Effector memory CD4-positive, alpha-beta T cell (primary cell): ENCODE results near the gene CD300LG.
A peak's percentile ranks its signal among the peaks of the same experiment; 100 is the strongest.

ENCODE experiments used
- DNase-seq, 3 donors: peaks; one replicate each; pipeline ENCODE4 v3.0.0-alpha.2; 2020
- H3K27ac ChIP-seq: 2 replicates; pipeline ENCODE4 v1.7.0; 2013; ENCODE audit warnings: mild to moderate bottlenecking, low read length, moderate library complexity; ENCODE audit not compliant: insufficient read depth, poor library complexity, severe bottlenecking
- H3K27me3 ChIP-seq: replicated peaks from 2 replicates; pipeline ENCODE4 v1.7.0; 2013; ENCODE audit warnings: mild to moderate bottlenecking, low read length; ENCODE audit not compliant: insufficient read depth, control insufficient read depth, poor library complexity, severe bottlenecking
- H3K36me3 ChIP-seq: 2 replicates; pipeline ENCODE4 v1.7.0; 2013; ENCODE audit warnings: mild to moderate bottlenecking, low read length, moderate library complexity; ENCODE audit not compliant: control insufficient read depth, insufficient read depth
- H3K4me1 ChIP-seq: 2 replicates; pipeline ENCODE4 v1.7.0; 2013; ENCODE audit warnings: low read length, mild to moderate bottlenecking; ENCODE audit not compliant: control insufficient read depth, insufficient read depth, poor library complexity, severe bottlenecking
- H3K4me3 ChIP-seq: 2 replicates; pipeline ENCODE4 v1.7.0; 2013; ENCODE audit warnings: low read length, low read depth, mild to moderate bottlenecking; ENCODE audit not compliant: insufficient read depth, poor library complexity, severe bottlenecking
- H3K9me3 ChIP-seq: 2 replicates; pipeline ENCODE4 v1.7.0; 2013; ENCODE audit warnings: mild to moderate bottlenecking, low read length, moderate library complexity; ENCODE audit not compliant: control insufficient read depth

Gene CD300LG

GRCh38 chr17:43874293-43874692 lies 27.3 kb downstream of the CD300LG start:
- Histone ChIP-seq H3K27me3 (no peaks in the 10 kb centered on the region), H3K36me3 (no peaks in the 10 kb centered on the region), H3K27ac (no peak overlapping the region), H3K9me3 (no peaks in the 10 kb centered on the region), H3K4me3 (no peak overlapping the region), H3K4me1 (no peaks in the 10 kb centered on the region)
- DNase-seq: no peak

- Histone ChIP-seq H3K27me3 (no peaks in the 10 kb centered on the region), H3K4me3 (no peak overlapping the region), H3K36me3 (no peaks in the 10 kb centered on the region), H3K4me1 (no peaks in the 10 kb centered on the region), H3K27ac (no peak overlapping the region), H3K9me3 (no peaks in the 10 kb centered on the region)
- no peak for DNase-seq
Observed at GRCh38 chr17:43875476-43876147, 28.6 kb downstream of the CD300LG start.

GRCh38 chr17:43877031-43877430 lies 30.1 kb downstream of the CD300LG start:
- H3K27ac ChIP-seq: no peak overlapping the region
- no peak overlapping the region for H3K4me3 ChIP-seq
- DNase-seq: no peak
- H3K27me3 ChIP-seq: no peaks in the 10 kb centered on the region
- no peaks in the 10 kb centered on the region for H3K9me3 ChIP-seq
- H3K36me3 ChIP-seq: no peaks in the 10 kb centered on the region
- H3K4me1 ChIP-seq: no peaks in the 10 kb centered on the region

GRCh38 chr17:43877451-43878155 lies 30.6 kb downstream of the CD300LG start:
- H3K27me3 ChIP-seq: no peaks in the 10 kb centered on the region

GRCh38 chr17:43878260-43879175 lies 31.5 kb downstream of the CD300LG start:
- peak in 2 of 3 donors; percentile 11 to 42 for DNase-seq
- no peaks in the 10 kb centered on the region for H3K27me3 ChIP-seq
- H3K27ac ChIP-seq: no peak overlapping the region
- no peaks in the 10 kb centered on the region for H3K4me1 ChIP-seq
- H3K36me3 ChIP-seq: no peaks in the 10 kb centered on the region
- no peaks in the 10 kb centered on the region for H3K9me3 ChIP-seq
- H3K4me3 ChIP-seq: no peak overlapping the region

More at GRCh38 chr17:43877451-43878155, 30.6 kb downstream of the CD300LG start:
- Histone ChIP-seq H3K27ac (no peak overlapping the region), H3K4me1 (no peaks in the 10 kb centered on the region), H3K9me3 (no peaks in the 10 kb centered on the region), H3K4me3 (no peak overlapping the region), H3K36me3 (no peaks in the 10 kb centered on the region)
- no peak for DNase-seq

- Histone ChIP-seq H3K36me3 (no peaks in the 10 kb centered on the region), H3K4me1 (no peaks in the 10 kb centered on the region), H3K27me3 (no peaks in the 10 kb centered on the region), H3K4me3 (no peak overlapping the region), H3K27ac (no peak overlapping the region), H3K9me3 (no peaks in the 10 kb centered on the region)
- no peak for DNase-seq
Observed at GRCh38 chr17:43879723-43880419, 32.9 kb downstream of the CD300LG start.

GRCh38 chr17:43880420-43880991 lies 33.5 kb downstream of the CD300LG start:
- no peaks in the 10 kb centered on the region for H3K36me3 ChIP-seq
- no peaks in the 10 kb centered on the region for H3K9me3 ChIP-seq
- no peak overlapping the region for H3K4me3 ChIP-seq
- no peak overlapping the region for H3K27ac ChIP-seq
- H3K27me3 ChIP-seq: no peaks in the 10 kb centered on the region
- H3K4me1 ChIP-seq: no peaks in the 10 kb centered on the region
- DNase-seq: peak in 1 of 3 donors; percentile 12

GRCh38 chr17:43881181-43881580 lies 34.2 kb downstream of the CD300LG start:
- no peaks in the 10 kb centered on the region for H3K27me3 ChIP-seq
- no peaks in the 10 kb centered on the region for H3K9me3 ChIP-seq
- no peaks in the 10 kb centered on the region for H3K4me1 ChIP-seq
- no peak for DNase-seq
- no peak overlapping the region for H3K4me3 ChIP-seq
- no peaks in the 10 kb centered on the region for H3K36me3 ChIP-seq
- H3K27ac ChIP-seq: no peak overlapping the region

- no peaks in the 10 kb centered on the region for H3K4me1 ChIP-seq
- no peaks in the 10 kb centered on the region for H3K9me3 ChIP-seq
- H3K27ac ChIP-seq: no peak overlapping the region
- DNase-seq: no peak
- H3K27me3 ChIP-seq: no peaks in the 10 kb centered on the region
- H3K36me3 ChIP-seq: no peaks in the 10 kb centered on the region
- no peak overlapping the region for H3K4me3 ChIP-seq
Observed at GRCh38 chr17:43881758-43882505, 35.0 kb downstream of the CD300LG start.
